ENCODE results near the gene DOCK9. TPM values are rescaled to one million over a fixed set of nuclear protein-coding genes. Genes with fewer than 3 reads are reported as not detected.

DOCK9 gene
- total and polyA plus RNA-seq, 2 experiments from 2014 or later, result 8.5 to 57.7 TPM

GRCh38 chr13:98775844-98776598, 201.8 kb downstream of the DOCK9 start:
- Mint-ChIP-seq H3K4me1 (peaks cover 11% of the 10 kb centered on the region; the same call in 2 of the 3 replicates), H3K4me3 (no peak overlapping the region), H3K9me3 (no peaks in the 10 kb centered on the region), H3K27ac (no peak overlapping the region), H3K36me3 (ENCODE audit: low read depth) (no peaks in the 10 kb centered on the region; the same call in 2 of the 3 replicates), H3K27me3 (ENCODE audit: insufficient read depth, low read depth, poor library complexity) (peaks cover 4% of the 10 kb centered on the region)
- no peaks in the 10 kb centered on the region for H3K27me3 ChIP-seq (ENCODE audit: insufficient read depth)
- H3K4me2 ChIP-seq, result no peak overlapping the region
- no peak overlapping the region for H3K4me3 ChIP-seq
- no peaks in the 10 kb centered on the region for H3K36me3 ChIP-seq (ENCODE audit: insufficient read depth)
- H3K27ac ChIP-seq (ENCODE audit: low read depth), result no peak overlapping the region
- no peak for ATAC-seq
- peaks cover 7% of the 10 kb centered on the region for H3K4me1 ChIP-seq (ENCODE audit: insufficient read depth)
- H3F3A ChIP-seq (replicated peaks; ENCODE audit: low read depth), result no peaks in the 10 kb centered on the region
- no peak overlapping the region; the same call in 1 of the 2 replicates for H2AFZ ChIP-seq
- H3K79me2 ChIP-seq (replicated peaks; ENCODE audit: insufficient read depth), result no peaks in the 10 kb centered on the region
- no peak for DNase-seq (ENCODE audit: low spot score)
- H3K9me2 ChIP-seq (ENCODE audit: insufficient read depth), result peaks cover 5% of the 10 kb centered on the region
- H4K20me1 ChIP-seq (replicated peaks; ENCODE audit: insufficient read depth), result no peaks in the 10 kb centered on the region
- TF ChIP-seq, protein P1, sequence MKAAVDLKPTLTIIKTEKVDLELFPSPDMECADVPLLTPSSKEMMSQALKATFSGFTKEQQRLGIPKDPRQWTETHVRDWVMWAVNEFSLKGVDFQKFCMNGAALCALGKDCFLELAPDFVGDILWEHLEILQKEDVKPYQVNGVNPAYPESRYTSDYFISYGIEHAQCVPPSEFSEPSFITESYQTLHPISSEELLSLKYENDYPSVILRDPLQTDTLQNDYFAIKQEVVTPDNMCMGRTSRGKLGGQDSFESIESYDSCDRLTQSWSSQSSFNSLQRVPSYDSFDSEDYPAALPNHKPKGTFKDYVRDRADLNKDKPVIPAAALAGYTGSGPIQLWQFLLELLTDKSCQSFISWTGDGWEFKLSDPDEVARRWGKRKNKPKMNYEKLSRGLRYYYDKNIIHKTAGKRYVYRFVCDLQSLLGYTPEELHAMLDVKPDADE (IDR thresholded peaks at IDR 0.05), result no peak
- TF ChIP-seq, protein P2, sequence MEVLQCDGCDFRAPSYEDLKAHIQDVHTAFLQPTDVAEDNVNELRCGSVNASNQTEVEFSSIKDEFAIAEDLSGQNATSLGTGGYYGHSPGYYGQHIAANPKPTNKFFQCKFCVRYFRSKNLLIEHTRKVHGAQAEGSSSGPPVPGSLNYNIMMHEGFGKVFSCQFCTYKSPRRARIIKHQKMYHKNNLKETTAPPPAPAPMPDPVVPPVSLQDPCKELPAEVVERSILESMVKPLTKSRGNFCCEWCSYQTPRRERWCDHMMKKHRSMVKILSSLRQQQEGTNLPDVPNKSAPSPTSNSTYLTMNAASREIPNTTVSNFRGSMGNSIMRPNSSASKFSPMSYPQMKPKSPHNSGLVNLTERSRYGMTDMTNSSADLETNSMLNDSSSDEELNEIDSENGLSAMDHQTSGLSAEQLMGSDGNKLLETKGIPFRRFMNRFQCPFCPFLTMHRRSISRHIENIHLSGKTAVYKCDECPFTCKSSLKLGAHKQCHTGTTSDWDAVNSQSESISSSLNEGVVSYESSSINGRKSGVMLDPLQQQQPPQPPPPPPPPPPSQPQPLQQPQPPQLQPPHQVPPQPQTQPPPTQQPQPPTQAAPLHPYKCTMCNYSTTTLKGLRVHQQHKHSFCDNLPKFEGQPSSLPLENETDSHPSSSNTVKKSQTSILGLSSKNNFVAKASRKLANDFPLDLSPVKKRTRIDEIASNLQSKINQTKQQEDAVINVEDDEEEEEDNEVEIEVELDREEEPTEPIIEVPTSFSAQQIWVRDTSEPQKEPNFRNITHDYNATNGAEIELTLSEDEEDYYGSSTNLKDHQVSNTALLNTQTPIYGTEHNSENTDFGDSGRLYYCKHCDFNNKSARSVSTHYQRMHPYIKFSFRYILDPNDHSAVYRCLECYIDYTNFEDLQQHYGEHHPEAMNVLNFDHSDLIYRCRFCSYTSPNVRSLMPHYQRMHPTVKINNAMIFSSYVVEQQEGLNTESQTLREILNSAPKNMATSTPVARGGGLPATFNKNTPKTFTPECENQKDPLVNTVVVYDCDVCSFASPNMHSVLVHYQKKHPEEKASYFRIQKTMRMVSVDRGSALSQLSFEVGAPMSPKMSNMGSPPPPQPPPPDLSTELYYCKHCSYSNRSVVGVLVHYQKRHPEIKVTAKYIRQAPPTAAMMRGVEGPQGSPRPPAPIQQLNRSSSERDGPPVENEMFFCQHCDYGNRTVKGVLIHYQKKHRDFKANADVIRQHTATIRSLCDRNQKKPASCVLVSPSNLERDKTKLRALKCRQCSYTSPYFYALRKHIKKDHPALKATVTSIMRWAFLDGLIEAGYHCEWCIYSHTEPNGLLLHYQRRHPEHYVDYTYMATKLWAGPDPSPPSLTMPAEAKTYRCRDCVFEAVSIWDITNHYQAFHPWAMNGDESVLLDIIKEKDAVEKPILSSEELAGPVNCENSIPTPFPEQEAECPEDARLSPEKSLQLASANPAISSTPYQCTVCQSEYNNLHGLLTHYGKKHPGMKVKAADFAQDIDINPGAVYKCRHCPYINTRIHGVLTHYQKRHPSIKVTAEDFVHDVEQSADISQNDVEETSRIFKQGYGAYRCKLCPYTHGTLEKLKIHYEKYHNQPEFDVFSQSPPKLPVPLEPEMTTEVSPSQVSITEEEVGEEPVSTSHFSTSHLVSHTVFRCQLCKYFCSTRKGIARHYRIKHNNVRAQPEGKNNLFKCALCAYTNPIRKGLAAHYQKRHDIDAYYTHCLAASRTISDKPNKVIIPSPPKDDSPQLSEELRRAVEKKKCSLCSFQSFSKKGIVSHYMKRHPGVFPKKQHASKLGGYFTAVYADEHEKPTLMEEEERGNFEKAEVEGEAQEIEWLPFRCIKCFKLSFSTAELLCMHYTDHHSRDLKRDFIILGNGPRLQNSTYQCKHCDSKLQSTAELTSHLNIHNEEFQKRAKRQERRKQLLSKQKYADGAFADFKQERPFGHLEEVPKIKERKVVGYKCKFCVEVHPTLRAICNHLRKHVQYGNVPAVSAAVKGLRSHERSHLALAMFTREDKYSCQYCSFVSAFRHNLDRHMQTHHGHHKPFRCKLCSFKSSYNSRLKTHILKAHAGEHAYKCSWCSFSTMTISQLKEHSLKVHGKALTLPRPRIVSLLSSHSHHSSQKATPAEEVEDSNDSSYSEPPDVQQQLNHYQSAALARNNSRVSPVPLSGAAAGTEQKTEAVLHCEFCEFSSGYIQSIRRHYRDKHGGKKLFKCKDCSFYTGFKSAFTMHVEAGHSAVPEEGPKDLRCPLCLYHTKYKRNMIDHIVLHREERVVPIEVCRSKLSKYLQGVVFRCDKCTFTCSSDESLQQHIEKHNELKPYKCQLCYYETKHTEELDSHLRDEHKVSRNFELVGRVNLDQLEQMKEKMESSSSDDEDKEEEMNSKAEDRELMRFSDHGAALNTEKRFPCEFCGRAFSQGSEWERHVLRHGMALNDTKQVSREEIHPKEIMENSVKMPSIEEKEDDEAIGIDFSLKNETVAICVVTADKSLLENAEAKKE (CRISPR knock-in tag; IDR thresholded peaks at IDR 0.05), result no peak
- TF ChIP-seq JUNB (IDR thresholded peaks at IDR 0.05; ENCODE audit: unreplicated experiment) (no peak), EZH2 (IDR thresholded peaks at IDR 0.05; ENCODE audit: low read depth, unreplicated experiment) (no peak), ZNF331 (CRISPR knock-in tag; IDR thresholded peaks at IDR 0.05; ENCODE audit: low read depth) (no peak), STAT1 (IDR thresholded peaks at IDR 0.05; ENCODE audit: unreplicated experiment) (no peak), CREB1 (CRISPR knock-in tag; IDR thresholded peaks at IDR 0.05; ENCODE audit: low read depth) (no peak)
